Right cardiac atrium (tissue), 5 donors: Measurements from ENCODE around the gene THEM4. TPM values are rescaled to one million over a fixed set of nuclear protein-coding genes. Genes with fewer than 3 reads are reported as not detected.

ENCODE experiments used
- ATAC-seq, 2 donors: fragments of 200-7000 bp; cut with Tn5 transposase; one replicate each; pipeline versions ENCODE4 v1.8.0 to v1.9.1; 2020; ENCODE audit warnings: moderate library complexity in 2 of 2, mild to moderate bottlenecking in 1 of 2
- DNase-seq, 3 donors: peaks; one replicate each; pipeline ENCODE4 v3.0.0-alpha.2; 2020
- H3K27ac ChIP-seq: one replicate; pipeline ENCODE4 v1.5.1; 2013; ENCODE audit warnings: mild to moderate bottlenecking, low read length, control low read depth, moderate library complexity
- H3K27me3 ChIP-seq: one replicate; pipeline ENCODE4 v1.6.1; 2013; ENCODE audit not compliant: control insufficient read depth, insufficient read depth
- H3K4me1 ChIP-seq: one replicate; pipeline ENCODE4 v1.6.1; 2013; ENCODE audit warnings: low read length; ENCODE audit not compliant: control insufficient read depth, insufficient read depth
- H3K4me3 ChIP-seq: one replicate; pipeline ENCODE4 v1.5.1; 2013; ENCODE audit warnings: low read length, control low read depth
- H3K9me3 ChIP-seq: one replicate; pipeline ENCODE4 v1.6.1; 2013; ENCODE audit warnings: low read length; ENCODE audit not compliant: control insufficient read depth
- WGBS: extraction: QIAGEN DNeasy Blood & Tissue Kit; methylation state at CpG from one replicate; pipeline ENCODE4 v1.1.7; 2013; 5-methylcytosine and 5-hydroxymethylcytosine counted together
- intact Hi-C, 4 donors: fragments of 100-400 bp; cut with DNase I; formaldehyde crosslinking; loops; one replicate each; pipeline versions ENCODE4 v1.11.0 to v1.14.0; 2022 to 2023
- polyA plus RNA-seq: library from polyadenylated mRNA; stranded (reverse); fragments of 200-250 nt; gene quantifications from one replicate; pipeline ENCODE4 v1.2.3, GENCODE V29; 2013
- total RNA-seq, 4 donors: library from RNA; stranded (reverse); fragmentation: NEBNext Ultra II Directional; extraction: Animal tissue kit (Norgen Biotek cat#: 25700); gene quantifications; one replicate each; pipeline ENCODE4 v1.2.1, GENCODE V29; 2021
- donor health status: healthy with polysubstance abuse.
- donor health status: DM: no; HTN: yes; CAD: no.
- donor health status: DM: no; HTN: no; CAD: no.
- donor health status: DM: no; HTN: yes; CAD: no; lungs with severe emphysema.
- donor health status: DM: yes; HTN: yes; CAD: no.

The THEM4 gene
- total and polyA plus RNA-seq, 5 donors: 18.8 to 27.2 (median 19.1) TPM

GRCh38 chr1:151871284-151872030, 37.9 kb downstream of the THEM4 start:
- H3K27ac ChIP-seq: no peak overlapping the region
- 63% methylated on average over 5 of the region's 5 CpGs for WGBS
- H3K9me3 ChIP-seq: no peaks in the 10 kb centered on the region
- intact Hi-C loops: no loop called here
- ATAC-seq (no peak), DNase-seq (no peak)
- no peaks in the 10 kb centered on the region for H3K27me3 ChIP-seq
- H3K4me3 ChIP-seq: no peak overlapping the region
- H3K4me1 ChIP-seq: no peaks in the 10 kb centered on the region

- WGBS: 35% methylated on average over 3 of the region's 3 CpGs
- H3K27me3 ChIP-seq: no peaks in the 10 kb centered on the region
- no peak for DNase-seq
- ATAC-seq: no peak
- no peaks in the 10 kb centered on the region for H3K4me1 ChIP-seq
- H3K9me3 ChIP-seq: no peaks in the 10 kb centered on the region
- H3K4me3 ChIP-seq: no peak overlapping the region
- no peak overlapping the region for H3K27ac ChIP-seq
- intact Hi-C loops: no loop called here
These were observed 40.8 kb downstream of the THEM4 start for GRCh38 chr1:151868486-151868885.

- DNase-seq (no peak), ATAC-seq (peak; percentile 47 to 69)
- intact Hi-C loops: no loop called here
- 61% methylated on average over 7 of the region's 7 CpGs for WGBS
- Histone ChIP-seq H3K4me1 (no peaks in the 10 kb centered on the region), H3K27me3 (no peaks in the 10 kb centered on the region), H3K4me3 (no peak overlapping the region), H3K27ac (no peak overlapping the region), H3K9me3 (no peaks in the 10 kb centered on the region)
These were observed 41.4 kb downstream of the THEM4 start for GRCh38 chr1:151867765-151868411.

- DNase-seq (no peak), ATAC-seq (no peak)
- Histone ChIP-seq H3K4me1 (no peaks in the 10 kb centered on the region), H3K9me3 (no peaks in the 10 kb centered on the region), H3K4me3 (no peak overlapping the region), H3K27me3 (no peaks in the 10 kb centered on the region), H3K27ac (no peak overlapping the region)
- intact Hi-C loops: no loop called here
- 64% methylated on average over 2 of the region's 2 CpGs for WGBS
These were observed 42.0 kb downstream of the THEM4 start for GRCh38 chr1:151867321-151867720.

- no peak overlapping the region for H3K4me3 ChIP-seq
- no peak overlapping the region for H3K27ac ChIP-seq
- H3K27me3 ChIP-seq: no peaks in the 10 kb centered on the region
- DNase-seq (no peak), ATAC-seq (peak in 1 of 2 donors; percentile 52)
- no peaks in the 10 kb centered on the region for H3K4me1 ChIP-seq
- 41% methylated on average over 2 of the region's 2 CpGs for WGBS
- intact Hi-C loops: no loop called here
- no peaks in the 10 kb centered on the region for H3K9me3 ChIP-seq
These were observed 44.9 kb downstream of the THEM4 start for GRCh38 chr1:151864411-151864810.

GRCh38 chr1:151862604-151863003, 46.7 kb downstream of the THEM4 start:
- DNase-seq (no peak), ATAC-seq (no peak)
- H3K4me1 ChIP-seq: no peaks in the 10 kb centered on the region
- H3K27me3 ChIP-seq: no peaks in the 10 kb centered on the region
- no peaks in the 10 kb centered on the region for H3K9me3 ChIP-seq
- intact Hi-C loops: no loop called here
- no peak overlapping the region for H3K27ac ChIP-seq
- no peak overlapping the region for H3K4me3 ChIP-seq

- Histone ChIP-seq H3K4me3 (no peak overlapping the region), H3K4me1 (no peaks in the 10 kb centered on the region), H3K9me3 (no peaks in the 10 kb centered on the region), H3K27ac (no peak overlapping the region), H3K27me3 (no peaks in the 10 kb centered on the region)
- WGBS: 77% methylated on average over 7 of the region's 7 CpGs
- no peak for DNase-seq
- intact Hi-C loops: no loop called here
- no peak for ATAC-seq
These were observed 48.7 kb downstream of the THEM4 start for GRCh38 chr1:151860504-151861187.

- ATAC-seq: no peak
- H3K4me3 ChIP-seq: no peak overlapping the region
These were observed 49.4 kb downstream of the THEM4 start for GRCh38 chr1:151859891-151860293.

GRCh38 chr1:151858886-151859665, 50.2 kb downstream of the THEM4 start:
- DNase-seq (no peak), ATAC-seq (no peak)
- H3K4me3 ChIP-seq: no peak overlapping the region
- H3K27me3 ChIP-seq: no peaks in the 10 kb centered on the region
- no peaks in the 10 kb centered on the region for H3K4me1 ChIP-seq
- no peak overlapping the region for H3K27ac ChIP-seq
- no peaks in the 10 kb centered on the region for H3K9me3 ChIP-seq
- intact Hi-C loops: no loop called here
- WGBS: 83% methylated on average over 6 of the region's 6 CpGs

More at GRCh38 chr1:151859891-151860293, 49.4 kb downstream of the THEM4 start:
- H3K27me3 ChIP-seq: no peaks in the 10 kb centered on the region
- H3K9me3 ChIP-seq: no peaks in the 10 kb centered on the region
- H3K27ac ChIP-seq: no peak overlapping the region
- DNase-seq: no peak
- H3K4me1 ChIP-seq: no peaks in the 10 kb centered on the region
- intact Hi-C loops: no loop called here
- WGBS: 78% methylated on average over 6 of the region's 6 CpGs

- Histone ChIP-seq H3K27ac (no peak overlapping the region), H3K4me1 (no peaks in the 10 kb centered on the region), H3K4me3 (no peak overlapping the region), H3K27me3 (no peaks in the 10 kb centered on the region), H3K9me3 (no peaks in the 10 kb centered on the region)
- no peak for DNase-seq
- WGBS: 57% methylated on average over 3 of the region's 3 CpGs
- no peak for ATAC-seq
- intact Hi-C loops: no loop called here
These were observed 51.1 kb downstream of the THEM4 start for GRCh38 chr1:151858030-151858746.
